ENCODE data around the gene PAK6.

Gene PAK6

DNA sequence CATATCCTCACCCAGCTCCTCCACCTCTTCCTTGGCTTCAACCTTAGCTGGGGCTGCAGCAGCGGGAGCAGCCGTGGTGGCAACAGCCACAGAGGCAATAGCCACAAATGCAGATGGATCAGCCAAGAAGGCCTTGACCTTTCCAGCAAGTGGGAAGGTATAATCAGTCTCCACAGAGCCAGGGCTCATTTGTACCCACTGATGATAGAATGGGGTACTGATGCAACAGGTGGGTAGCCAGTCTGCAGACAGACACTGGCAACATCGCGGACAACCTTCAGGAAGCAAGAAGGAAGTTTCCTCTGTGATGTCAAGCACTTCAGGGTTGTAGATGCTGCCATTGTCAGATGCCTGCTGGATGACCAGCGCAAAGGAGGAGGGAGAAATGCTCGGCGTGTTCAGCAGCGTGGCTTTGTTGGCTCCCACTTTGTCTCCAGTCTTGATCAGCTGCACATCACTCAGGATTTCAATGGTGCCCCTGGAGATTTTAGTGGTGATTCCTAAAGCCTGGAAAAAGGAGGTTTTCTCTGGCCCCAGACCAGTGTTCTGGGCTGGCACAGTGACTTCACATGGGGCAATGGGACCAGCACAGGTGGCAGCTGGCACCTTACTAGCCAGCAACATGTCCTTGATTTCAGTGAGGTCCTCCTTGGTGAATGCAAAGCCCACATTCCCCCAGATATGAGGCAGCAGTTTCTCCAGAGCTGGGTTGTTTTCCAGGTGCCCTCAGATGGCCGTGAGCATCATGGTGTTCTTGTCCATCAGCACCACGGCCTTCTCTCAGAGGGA is 73.7 kb downstream of the PAK6 start:
- no peak for DNase-seq

DNA sequence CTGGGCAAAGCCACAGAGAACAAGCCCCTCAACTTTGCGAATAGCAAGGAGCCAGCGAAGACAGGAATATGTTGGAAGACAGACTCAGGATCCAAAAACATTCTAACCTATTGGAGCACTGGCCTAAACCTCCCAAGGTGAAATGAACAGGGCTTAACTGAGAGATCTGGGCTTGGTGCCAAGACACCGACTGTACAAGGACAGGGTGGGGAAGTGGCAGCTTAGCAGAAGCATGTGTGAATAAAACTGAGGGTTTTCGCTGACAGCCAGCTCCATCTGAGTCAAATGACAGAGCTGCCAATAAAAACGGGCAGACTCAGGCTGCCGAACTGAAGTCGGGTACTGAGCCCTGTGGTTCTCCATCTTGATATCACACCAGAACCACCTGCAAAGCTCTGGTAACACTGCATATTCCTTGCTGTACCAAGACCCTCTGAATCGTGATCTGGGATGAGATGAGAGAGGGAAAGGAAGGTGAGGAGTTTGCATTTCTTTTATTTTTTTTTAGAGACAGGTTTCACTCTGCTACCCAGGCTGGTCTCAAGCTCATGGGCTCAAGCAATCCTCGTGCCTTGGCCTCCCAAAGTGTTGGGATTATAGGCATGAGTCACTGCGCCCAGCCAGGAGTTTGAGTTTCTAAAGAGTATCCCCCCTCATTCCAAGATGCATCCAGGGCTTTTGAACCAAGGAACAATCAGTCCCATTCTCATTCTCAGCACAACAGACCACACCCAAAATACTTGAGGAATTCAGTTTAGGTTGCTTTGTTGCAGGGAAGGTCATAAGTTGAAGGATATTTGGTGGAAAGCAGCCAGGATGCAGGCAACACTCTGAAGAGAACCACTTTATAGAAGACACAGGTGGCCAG is 74.9 kb downstream of the PAK6 start:
- peak; percentile 72 for DNase-seq

DNA sequence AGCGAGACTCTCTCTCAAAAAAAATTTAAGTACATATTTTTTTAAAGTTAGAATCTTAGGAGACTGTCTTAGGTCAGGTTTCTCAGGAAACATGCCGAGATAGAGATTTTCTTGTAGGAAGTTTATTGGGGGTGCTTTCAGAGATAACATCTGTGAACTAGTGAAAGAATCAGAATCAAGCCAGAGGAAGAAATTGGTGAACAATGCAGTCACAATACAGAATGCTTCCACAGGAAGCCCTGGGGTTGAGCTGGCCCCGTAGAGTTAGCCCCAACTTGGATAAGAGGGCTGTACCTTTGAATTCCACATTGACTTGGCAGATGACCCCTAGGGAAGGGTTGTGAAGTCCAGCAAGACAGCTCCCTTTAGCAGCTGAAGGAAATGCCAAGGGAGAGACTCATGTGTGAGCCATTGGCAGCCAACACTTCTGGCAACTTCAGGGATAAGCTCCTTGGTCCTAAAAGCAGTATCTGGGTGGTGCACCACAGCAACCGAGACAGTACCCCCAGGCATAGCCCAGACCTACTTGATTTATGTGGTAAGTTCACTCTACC is 75.9 kb downstream of the PAK6 start:
- no peak for DNase-seq

DNA sequence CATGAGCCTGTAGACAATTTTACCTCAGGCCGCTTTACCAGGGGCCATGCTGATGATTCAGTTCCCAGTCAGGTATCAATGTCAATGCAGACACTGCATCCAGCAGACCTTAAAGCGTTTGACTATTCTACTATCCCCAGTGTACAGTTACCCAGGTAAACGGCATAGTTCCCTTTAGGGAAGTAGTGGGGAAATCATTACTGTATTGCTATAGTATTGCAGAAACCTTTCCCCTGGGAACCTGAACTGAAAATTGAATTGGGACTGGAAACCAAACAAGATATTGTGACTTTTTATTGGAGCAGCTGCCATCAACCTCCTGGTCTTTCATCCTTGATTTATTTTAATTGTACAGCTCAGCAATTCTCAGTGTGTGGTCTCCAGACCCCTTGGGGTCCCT is 78.1 kb downstream of the PAK6 start:
- DNase-seq = no peak

DNA sequence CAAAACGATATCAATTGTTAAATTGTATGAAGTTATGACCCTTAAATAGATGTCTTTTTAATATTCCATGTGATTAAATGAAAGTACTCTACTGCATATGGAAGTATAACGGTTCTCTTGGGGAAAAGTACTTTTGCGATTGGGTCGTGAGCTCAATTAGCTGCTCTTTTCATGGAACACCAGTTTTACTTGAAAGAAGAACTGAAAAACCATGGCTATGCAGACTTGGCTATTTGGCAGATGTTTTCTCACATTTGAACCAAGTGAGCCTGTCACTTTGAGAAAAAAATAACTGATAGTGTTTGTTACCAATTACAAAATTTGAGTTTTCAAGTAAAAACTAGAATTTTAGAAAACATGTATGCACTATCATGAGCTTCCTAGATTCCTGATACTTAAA is 78.7 kb downstream of the PAK6 start:
- no peak for DNase-seq

DNA sequence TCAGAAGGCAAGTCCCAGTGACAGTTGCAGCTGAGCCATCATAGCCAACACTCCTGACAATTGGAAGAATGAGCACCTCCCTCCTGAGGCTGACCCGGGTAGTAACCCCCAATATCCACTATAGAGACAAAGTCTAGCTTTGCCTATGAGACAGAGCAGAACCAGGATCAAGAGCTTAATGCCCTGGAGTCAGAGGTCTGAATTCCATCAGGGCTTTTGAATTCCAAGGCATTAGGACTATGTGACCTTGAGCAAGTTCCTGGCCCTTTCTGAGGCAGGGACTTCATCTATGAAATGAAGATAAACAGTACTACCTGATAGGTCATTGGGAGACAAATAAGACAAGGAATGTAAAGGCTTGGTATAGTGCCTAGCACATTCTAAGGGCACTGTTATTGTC is 81.5 kb downstream of the PAK6 start:
- DNase-seq = no peak

DNA sequence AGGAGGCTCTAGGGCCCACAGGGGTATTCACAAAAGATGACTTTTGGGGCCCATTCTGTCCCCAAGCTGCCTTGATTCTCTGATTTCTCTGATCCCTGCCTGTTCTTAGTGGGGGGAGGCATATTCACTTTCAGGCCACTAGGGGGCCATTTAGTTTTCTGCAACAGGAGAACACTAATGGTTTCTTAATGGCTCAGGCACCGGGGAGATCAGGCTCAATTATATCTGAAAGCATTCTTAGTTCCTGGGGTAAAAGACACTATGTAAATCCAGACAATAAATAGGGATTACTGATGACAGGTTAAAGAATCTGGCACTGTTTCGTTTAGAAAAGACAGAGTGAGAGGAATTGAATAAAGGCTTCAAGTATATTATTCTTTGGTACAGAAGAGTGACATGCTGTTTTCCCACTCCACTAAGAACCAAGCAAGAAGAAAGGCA is 82.1 kb downstream of the PAK6 start:
- peak; percentile 70 for DNase-seq

DNA sequence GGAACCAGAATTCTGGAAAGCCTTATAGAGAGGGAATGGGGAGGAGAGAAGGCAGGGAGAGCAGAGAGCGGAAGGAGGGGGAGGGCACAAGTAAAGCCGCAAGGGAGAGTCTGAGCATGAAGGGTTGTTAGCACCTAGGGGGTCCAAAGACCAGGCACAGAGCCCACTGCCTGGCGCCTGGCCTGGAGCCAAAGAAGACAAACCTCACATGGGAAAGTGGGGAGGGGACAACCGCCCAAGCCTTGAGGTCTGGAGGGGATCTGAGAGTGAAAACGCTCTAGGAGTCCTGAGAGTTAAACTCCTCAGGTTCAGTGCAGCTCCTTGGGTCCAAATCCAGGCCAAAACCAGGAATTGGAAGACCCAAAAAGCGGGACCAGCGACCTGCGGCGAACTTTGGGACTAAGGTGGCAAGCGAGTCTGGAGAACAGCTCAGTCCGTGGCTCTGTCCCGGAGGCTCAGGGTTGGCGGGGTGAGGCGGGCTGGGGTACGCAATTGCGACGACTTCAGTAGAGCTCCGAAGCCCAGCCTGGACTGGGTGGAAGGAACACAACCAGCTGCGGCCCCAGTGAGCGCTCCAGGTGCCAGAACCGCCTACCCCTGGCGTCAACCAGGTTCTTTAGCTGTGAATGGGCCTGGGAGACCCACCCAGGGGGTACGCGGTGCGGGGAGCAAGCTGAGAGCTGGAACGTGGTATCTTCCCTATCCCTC is 83.8 kb downstream of the PAK6 start:
- no peak for DNase-seq

DNA sequence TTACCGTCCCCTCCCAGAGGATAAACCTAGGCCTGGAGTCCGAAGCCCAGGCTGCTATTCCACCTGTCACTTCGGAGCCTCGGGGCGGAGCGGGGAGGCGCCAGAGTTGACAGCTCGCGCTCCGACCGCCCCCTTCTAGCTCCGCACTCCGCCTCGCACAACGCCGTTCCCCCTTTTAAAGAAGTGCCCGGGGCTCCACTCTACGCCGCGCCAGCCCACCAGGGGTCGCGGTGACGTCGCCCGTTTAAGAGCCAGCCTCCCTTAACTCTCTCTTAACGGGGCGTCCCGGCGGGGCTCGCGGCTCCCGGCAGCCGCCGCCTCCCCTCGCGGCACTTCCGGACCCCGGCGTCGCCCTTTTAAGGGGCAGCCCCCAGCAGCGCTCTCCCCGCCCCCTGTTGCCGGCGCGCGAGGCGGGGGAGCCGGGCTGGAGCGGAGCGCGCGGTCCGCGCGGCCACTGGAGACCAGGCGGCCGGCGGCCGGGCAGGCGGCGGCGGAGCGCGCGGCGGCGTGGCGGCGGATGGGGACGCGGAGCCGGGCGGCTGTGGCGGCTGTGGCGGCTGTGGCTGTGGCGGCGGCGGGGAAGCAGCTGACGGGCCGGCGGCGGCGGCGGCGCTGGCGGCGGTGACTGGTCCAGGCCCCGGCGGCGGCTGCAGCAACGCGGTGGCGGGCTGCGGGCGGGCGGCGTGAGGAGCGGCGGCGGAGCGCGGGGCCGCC is 84.5 kb downstream of the PAK6 start, which contains the start of gene INAFM2:
Gene INAFM2, plus strand, starts transcription at position 454 of the 714 bp plus-strand sequence. CDS start 364 bp downstream, outside the sequence.
- peak; percentile 93 for DNase-seq

DNA sequence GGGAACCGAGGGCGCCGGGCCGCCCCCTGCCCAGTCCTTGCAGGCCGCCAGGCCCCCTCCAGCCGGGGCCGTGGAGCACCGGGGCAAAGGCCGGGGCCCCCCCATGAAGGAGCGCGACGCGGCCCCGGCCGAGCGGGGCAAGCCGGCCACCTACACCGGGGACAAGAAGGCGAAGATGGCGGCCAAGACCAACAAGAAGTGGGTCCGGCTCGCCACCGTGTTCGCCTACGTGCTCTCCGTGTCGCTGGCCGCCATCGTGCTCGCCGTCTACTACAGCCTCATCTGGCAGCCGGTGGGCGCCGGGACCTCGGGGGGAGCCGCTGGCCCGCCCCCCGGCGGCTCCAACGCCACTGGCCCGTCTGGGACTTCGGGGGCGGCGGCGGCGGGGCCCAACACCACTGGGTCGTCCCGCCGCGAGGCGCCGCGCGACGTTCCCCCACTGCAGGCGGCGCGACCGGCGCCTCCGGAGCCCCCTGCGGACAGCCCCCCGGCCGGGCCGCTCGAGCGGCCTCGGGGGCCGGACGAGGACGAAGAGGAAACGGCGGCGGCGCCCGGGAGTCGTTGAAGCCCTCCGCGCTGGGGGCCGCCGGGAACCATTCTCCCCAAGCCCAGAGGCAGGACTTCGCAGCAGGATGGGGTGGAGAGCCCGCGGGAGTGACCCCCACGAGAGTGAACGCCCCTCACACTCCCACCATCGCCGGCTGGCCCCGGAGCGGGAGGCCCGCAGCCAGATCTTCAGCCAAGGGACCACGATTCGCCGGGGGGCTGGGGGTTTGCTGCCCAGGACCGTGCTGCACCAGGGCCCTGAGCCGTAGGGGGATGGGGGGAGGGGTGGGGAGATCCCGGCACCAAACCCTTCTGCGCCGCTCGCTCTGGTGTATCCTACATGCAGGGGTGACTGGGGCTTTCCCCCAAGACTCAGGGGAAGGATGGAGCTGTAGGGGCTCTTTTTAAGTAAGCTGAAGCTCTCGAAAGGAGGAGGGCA is 85.4 kb downstream of the PAK6 start:
- peak; percentile 37 for DNase-seq

DNA sequence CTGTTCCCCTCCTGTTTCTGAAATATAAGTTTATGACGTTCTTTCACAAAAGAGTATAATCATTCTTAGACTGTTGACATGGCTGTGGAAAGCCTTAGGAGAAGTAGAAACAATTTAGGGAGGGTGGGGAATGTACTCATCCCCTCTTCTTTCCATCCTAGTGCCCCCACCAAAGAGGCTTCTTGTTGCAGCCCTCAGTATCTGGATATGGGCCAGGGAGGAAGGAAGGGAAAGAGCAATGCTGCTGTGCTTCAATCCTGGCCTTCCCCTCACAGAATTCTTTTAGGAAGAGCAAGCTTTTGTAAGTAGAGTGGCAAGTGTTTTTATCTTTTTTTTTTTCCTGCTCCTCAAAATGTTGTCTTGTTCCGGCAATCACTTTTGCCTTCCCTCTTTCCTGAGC is 86.3 kb downstream of the PAK6 start:
- no peak for DNase-seq

DNA sequence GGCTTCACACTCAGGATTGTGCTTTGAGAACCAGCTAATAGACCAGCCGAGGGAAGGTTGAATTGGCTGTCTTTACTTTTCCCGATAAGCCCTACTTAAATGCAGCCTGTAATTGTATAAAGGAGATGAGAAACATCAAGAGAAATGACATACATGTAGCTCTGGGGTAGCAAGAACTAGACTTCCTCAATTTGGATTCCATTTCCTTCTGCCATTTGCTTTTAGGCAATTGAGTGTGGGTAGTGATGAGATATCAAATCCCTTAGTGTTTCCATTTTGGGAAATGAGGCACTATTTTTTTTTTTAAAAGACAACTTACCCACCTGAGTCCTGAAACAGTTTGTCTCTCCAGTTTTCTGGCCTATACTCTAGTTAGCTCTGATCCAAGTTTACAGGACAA is 86.8 kb downstream of the PAK6 start:
- DNase-seq = no peak

All from CD4-positive, alpha-beta T cell treated with Interleukin-6 for 4 hours (primary cell).